ENCODE results near the gene CLSTN1.

CLSTN1 gene

GRCh38 chr1:9705337-9706093 is 118.2 kb downstream of the CLSTN1 start:
- TF ChIP-seq, protein P1, sequence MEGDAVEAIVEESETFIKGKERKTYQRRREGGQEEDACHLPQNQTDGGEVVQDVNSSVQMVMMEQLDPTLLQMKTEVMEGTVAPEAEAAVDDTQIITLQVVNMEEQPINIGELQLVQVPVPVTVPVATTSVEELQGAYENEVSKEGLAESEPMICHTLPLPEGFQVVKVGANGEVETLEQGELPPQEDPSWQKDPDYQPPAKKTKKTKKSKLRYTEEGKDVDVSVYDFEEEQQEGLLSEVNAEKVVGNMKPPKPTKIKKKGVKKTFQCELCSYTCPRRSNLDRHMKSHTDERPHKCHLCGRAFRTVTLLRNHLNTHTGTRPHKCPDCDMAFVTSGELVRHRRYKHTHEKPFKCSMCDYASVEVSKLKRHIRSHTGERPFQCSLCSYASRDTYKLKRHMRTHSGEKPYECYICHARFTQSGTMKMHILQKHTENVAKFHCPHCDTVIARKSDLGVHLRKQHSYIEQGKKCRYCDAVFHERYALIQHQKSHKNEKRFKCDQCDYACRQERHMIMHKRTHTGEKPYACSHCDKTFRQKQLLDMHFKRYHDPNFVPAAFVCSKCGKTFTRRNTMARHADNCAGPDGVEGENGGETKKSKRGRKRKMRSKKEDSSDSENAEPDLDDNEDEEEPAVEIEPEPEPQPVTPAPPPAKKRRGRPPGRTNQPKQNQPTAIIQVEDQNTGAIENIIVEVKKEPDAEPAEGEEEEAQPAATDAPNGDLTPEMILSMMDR (IDR thresholded peaks at IDR 0.05; ENCODE audit: control insufficient read depth, extremely low read depth, insufficient read depth): no peak
- no peak overlapping the region for H3K4me3 ChIP-seq (ENCODE audit: low read depth, low read length)
- no peak for DNase-seq (ENCODE audit: low read depth)

DNA sequence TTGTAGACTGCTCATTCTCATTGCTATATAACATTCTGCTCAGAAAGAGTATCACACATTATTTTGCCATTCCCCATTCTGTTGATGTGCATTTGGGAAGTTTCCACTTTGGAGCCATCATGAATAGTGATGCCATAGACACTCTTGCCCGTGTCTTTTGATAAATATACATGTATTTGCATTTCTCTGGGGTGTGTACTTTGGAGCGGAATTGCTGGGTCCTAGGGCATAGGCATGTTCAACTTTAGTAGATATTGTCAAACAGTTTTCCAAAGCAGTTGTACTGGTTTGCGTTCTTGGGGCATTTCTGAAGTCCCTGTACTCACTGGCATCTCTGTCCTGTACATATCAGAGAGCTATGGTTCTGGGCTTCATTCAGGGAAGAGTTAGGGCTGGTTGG is 120.1 kb downstream of the CLSTN1 start:
- no peak overlapping the region for H3K4me3 ChIP-seq (ENCODE audit: low read depth, low read length)
- DNase-seq (ENCODE audit: low read depth): no peak
- TF ChIP-seq, protein P1 (IDR thresholded peaks at IDR 0.05; ENCODE audit: control insufficient read depth, extremely low read depth, insufficient read depth): no peak

DNA sequence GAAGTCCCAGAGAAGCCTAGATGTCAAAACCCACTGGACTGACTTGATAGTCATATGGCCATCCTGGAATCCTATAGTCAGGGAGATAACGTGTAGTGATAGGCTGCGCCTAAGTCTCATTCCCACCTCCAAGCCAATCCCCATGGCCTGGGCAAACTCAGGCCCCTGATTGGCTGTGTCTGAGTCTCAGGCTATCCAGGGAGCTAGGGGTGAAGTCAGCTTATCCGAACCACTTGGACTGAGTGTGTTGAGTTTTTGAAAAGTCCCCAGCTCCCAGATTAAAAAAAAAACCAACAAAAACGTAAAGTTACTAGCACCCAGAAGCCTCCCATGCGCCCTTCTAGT is 120.6 kb downstream of the CLSTN1 start:
- no peak overlapping the region for H3K4me3 ChIP-seq (ENCODE audit: low read depth, low read length)
- DNase-seq (ENCODE audit: low read depth): no peak
- TF ChIP-seq, protein P1 (IDR thresholded peaks at IDR 0.05; ENCODE audit: control insufficient read depth, extremely low read depth, insufficient read depth): no peak

GRCh38 chr1:9701665-9702064 is 122.1 kb downstream of the CLSTN1 start:
- no peak for DNase-seq (ENCODE audit: low read depth)
- H3K4me3 ChIP-seq (ENCODE audit: low read depth, low read length): no peak overlapping the region

GRCh38 chr1:9700340-9700739 is 123.4 kb downstream of the CLSTN1 start:
- no peak for DNase-seq (ENCODE audit: low read depth)
- TF ChIP-seq, protein P1 (IDR thresholded peaks at IDR 0.05; ENCODE audit: control insufficient read depth, extremely low read depth, insufficient read depth): no peak
- no peak overlapping the region for H3K4me3 ChIP-seq (ENCODE audit: low read depth, low read length)

More at GRCh38 chr1:9701665-9702064, 122.1 kb downstream of the CLSTN1 start:
- TF ChIP-seq, protein P1 (IDR thresholded peaks at IDR 0.05; ENCODE audit: control insufficient read depth, extremely low read depth, insufficient read depth): no peak

- no peak overlapping the region for H3K4me3 ChIP-seq (ENCODE audit: low read depth, low read length)
- DNase-seq (ENCODE audit: low read depth): no peak
- TF ChIP-seq, protein P1 (IDR thresholded peaks at IDR 0.05; ENCODE audit: control insufficient read depth, extremely low read depth, insufficient read depth): no peak
These were observed 124.4 kb downstream of the CLSTN1 start for GRCh38 chr1:9699361-9699760.

GRCh38 chr1:9696793-9697192 is 127.0 kb downstream of the CLSTN1 start:
- DNase-seq (ENCODE audit: low read depth): no peak
- no peak overlapping the region for H3K4me3 ChIP-seq (ENCODE audit: low read depth, low read length)
- TF ChIP-seq, protein P1 (IDR thresholded peaks at IDR 0.05; ENCODE audit: control insufficient read depth, extremely low read depth, insufficient read depth): no peak

Measured in LNCaP clone FGC (cell line).